ENCODE measurements around the gene MCF2L2. TPM values are rescaled to one million over a fixed set of nuclear protein-coding genes. Genes with fewer than 3 reads are reported as not detected.

The MCF2L2 gene
- total RNA-seq, 3 donors from 2014 or later: 0.84 to 2.7 (median 1.1) TPM

DNA sequence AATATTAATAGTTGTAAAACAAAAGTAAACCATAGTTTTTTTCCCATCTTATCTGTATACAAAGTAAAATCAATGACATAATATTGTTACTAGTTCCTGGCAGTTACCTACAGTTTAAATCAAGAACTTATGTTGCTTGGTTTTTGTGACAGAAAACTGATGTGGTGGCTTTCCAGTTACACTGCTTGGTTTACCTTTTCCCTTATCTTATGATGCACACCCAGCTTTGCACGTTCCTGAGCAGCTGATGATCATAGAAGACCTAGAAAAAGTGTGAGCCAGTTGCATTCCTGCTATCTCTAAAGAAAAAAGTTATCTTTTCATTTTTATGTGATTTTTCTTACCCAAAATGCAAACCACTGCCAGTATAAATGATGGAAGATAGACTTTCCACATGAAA is 229.5 kb downstream of the MCF2L2 start:
- no peak for TF ChIP-seq CTCF (IDR thresholded peaks at IDR 0.05)
- Histone ChIP-seq H3K4me3 (no peak overlapping the region), H3K4me1 (ENCODE audit: low read depth) (no peaks in the 10 kb centered on the region), H3K36me3 (ENCODE audit: low read depth) (no peaks in the 10 kb centered on the region), H3K9me3 (peaks cover under 1% of the 10 kb centered on the region)
- ATAC-seq (no peak), DNase-seq (no peak)
- intact Hi-C loops (cut with DNase I, micrococcal nuclease): no loop called here

- no peak for TF ChIP-seq CTCF (IDR thresholded peaks at IDR 0.05)
- ATAC-seq: no peak
Measured at GRCh38 chr3:183197734-183198133, 230.7 kb downstream of the MCF2L2 start.

GRCh38 chr3:183195266-183195665 is 233.2 kb downstream of the MCF2L2 start:
- no peak for TF ChIP-seq CTCF (IDR thresholded peaks at IDR 0.05)
- intact Hi-C loops (cut with DNase I, micrococcal nuclease): no loop called here
- Histone ChIP-seq H3K4me1 (ENCODE audit: low read depth) (no peaks in the 10 kb centered on the region), H3K36me3 (ENCODE audit: low read depth) (no peaks in the 10 kb centered on the region), H3K4me3 (no peak overlapping the region), H3K9me3 (no peaks in the 10 kb centered on the region)
- ATAC-seq (no peak), DNase-seq (no peak)

More at GRCh38 chr3:183197734-183198133, 230.7 kb downstream of the MCF2L2 start:
- H3K36me3 ChIP-seq (ENCODE audit: low read depth): no peaks in the 10 kb centered on the region
- H3K9me3 ChIP-seq: no peaks in the 10 kb centered on the region
- no peak overlapping the region for H3K4me3 ChIP-seq
- H3K4me1 ChIP-seq (ENCODE audit: low read depth): no peaks in the 10 kb centered on the region
- no peak for DNase-seq
- intact Hi-C loops (cut with DNase I, micrococcal nuclease): no loop called here

DNA sequence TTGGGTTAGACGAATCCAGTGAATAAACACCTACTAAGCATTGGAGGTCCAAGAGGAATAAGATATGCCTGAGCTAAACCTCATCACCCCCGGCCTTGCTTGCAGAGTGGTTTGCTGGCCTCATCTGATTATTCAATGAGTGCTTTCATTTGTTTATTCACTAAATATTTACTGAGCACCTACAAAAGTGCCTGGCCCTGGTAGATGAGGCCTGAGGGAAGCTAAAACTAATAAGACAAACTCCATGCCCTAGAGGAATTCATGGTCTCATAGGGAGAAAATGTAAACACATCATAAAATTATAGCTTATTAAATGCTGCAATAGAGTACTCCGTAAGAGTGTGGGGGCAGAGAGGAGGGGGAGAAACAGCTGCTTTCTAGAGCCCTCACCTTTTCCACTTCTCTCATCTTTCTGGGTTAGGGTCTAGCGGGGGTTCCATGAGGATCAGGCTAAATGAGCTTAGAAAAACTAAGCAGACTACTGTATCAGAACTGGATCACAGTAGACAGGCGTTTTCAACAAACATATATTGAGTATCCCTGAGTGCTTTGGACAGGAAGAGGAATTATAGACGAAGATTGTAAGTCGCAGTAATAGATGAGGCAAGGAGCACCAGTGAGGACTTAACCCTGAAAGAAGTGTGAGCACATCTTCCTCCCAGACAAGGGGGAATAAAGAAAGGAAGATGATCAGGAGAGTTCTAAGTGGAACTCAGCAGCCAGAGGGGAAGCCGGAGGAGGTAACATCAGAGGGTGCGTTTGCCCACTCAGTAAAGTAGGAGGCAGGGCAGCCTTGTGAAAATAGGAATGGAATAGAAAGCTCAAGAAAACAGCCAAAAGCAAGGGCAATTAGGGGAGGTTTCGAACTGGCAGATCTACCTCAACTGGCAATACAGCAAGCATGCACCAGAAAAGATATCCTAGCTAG is 234.4 kb downstream of the MCF2L2 start:
- TF ChIP-seq CTCF (IDR thresholded peaks at IDR 0.05): no peak
- no peak for ATAC-seq
- H3K36me3 ChIP-seq (ENCODE audit: low read depth): no peaks in the 10 kb centered on the region

GRCh38 chr3:183192650-183193300 is 235.6 kb downstream of the MCF2L2 start:
- intact Hi-C loops (cut with DNase I, micrococcal nuclease): no loop called here

More for the DNA sequence above, 234.4 kb downstream of the MCF2L2 start:
- Histone ChIP-seq H3K4me3 (no peak overlapping the region), H3K4me1 (ENCODE audit: low read depth) (no peaks in the 10 kb centered on the region), H3K9me3 (no peaks in the 10 kb centered on the region)
- intact Hi-C loops (cut with DNase I, micrococcal nuclease): no loop called here
- no peak for DNase-seq

More at GRCh38 chr3:183192650-183193300, 235.6 kb downstream of the MCF2L2 start:
- no peaks in the 10 kb centered on the region for H3K9me3 ChIP-seq
- no peak for TF ChIP-seq CTCF (IDR thresholded peaks at IDR 0.05)
- H3K36me3 ChIP-seq (ENCODE audit: low read depth): no peaks in the 10 kb centered on the region
- no peaks in the 10 kb centered on the region for H3K4me1 ChIP-seq (ENCODE audit: low read depth)
- ATAC-seq: no peak
- H3K4me3 ChIP-seq: no peak overlapping the region
- no peak for DNase-seq
